HCT116 (cell line): ENCODE measurements around the gene SNAPC2. TPM values are rescaled to one million over a fixed set of nuclear protein-coding genes. Genes with fewer than 3 reads are reported as not detected.

ENCODE experiments used
- ATAC-seq: fragments of 200-7000 bp; cut with Tn5 transposase; 2 replicates; pipeline ENCODE4 v1.9.1; 2020; ENCODE audit warnings: mild to moderate bottlenecking, moderate library complexity
- BruUV-seq: library from RNA; stranded (reverse); fragments of 400-500 nt; replicated peaks from 2 replicates; lab custom pipeline; 2021; lab: Mats Ljungman, UMichigan
- CTCF ChIA-PET: fragments of 300-600 bp; sonication (Branson Sonifier 250); formaldehyde crosslinking; loops from one replicate; lab custom pipeline; 2021; ENCODE audit warnings: antibody characterized with exemption; lab: Charles Lee
- POLR2A ChIA-PET: fragments of 300-600, 350-600 bp; sonication (Branson Sonifier 250); formaldehyde crosslinking; loops from one replicate; lab custom pipeline; 2021; ENCODE audit warnings: antibody characterized with exemption; lab: Charles Lee
- RAD21 ChIA-PET, 2 experiments: fragments of 300-600 bp; sonication (Branson Sonifier 250); formaldehyde crosslinking; loops; one replicate each; lab custom pipeline; 2023; ENCODE audit warnings: low total read pairs in 2 of 2; ENCODE audit not compliant: uncharacterized antibody in 2 of 2, unreplicated experiment in 2 of 2, low non-redundant PET in 1 of 2; lab: Charles Lee
- DNase-seq: peaks from one replicate; pipeline ENCODE4 v3.0.0-alpha.2; 2010; ENCODE audit warnings: low read depth, low spot score
- H2AFZ ChIP-seq: fragments of 200-600 bp; shearing (Covaris generic), sonication (generic); 2 replicates; pipeline ENCODE4 v1.6.1; 2017; ENCODE audit warnings: low read depth, mixed run types, mixed read lengths, antibody characterized with exemption, low read length; ENCODE audit not compliant: poor library complexity, severe bottlenecking
- H3K27ac ChIP-seq: 2 replicates; pipeline ENCODE4 v1.5.1; 2012; ENCODE audit warnings: low read depth, low read length
- H3K27me3 ChIP-seq: fragments of 200-600 bp; sonication (generic); 2 replicates; pipeline ENCODE4 v1.6.1; 2016; ENCODE audit warnings: mixed run types, low read length, mixed read lengths; ENCODE audit not compliant: insufficient read depth
- H3K36me3 ChIP-seq, 2 experiments: fragments of 200-500 bp in 1 of 2; fragments of 200-600 bp in 1 of 2; sonication (Bioruptor generic) in 1 of 2; sonication (generic) in 1 of 2; 2 replicates each; pipeline versions ENCODE4 v1.5.1 to v1.6.1; 2014 to 2016; ENCODE audit warnings: low read length in 2 of 2, inconsistent platforms in 1 of 2, mixed read lengths in 1 of 2, mixed run types in 1 of 2; ENCODE audit not compliant: insufficient read depth in 2 of 2, control insufficient read depth in 1 of 2
- H3K4me1 ChIP-seq, 2 experiments: fragments of 200-600 bp in 1 of 2; sonication (generic) in 1 of 2; 2 replicates each; pipeline versions ENCODE4 v1.5.1 to v1.6.1; 2012 to 2017; ENCODE audit warnings: low read length in 2 of 2, inconsistent platforms in 1 of 2, mild to moderate bottlenecking in 1 of 2, mixed read lengths in 1 of 2, mixed run types in 1 of 2, moderate library complexity in 1 of 2; ENCODE audit not compliant: insufficient read depth in 2 of 2, control insufficient read depth in 1 of 2
- H3K4me2 ChIP-seq: fragments of 200-600 bp; sonication (generic); 2 replicates; pipeline ENCODE4 v1.6.1; 2017; ENCODE audit warnings: mixed run types, low read length, mixed read lengths
- H3K4me3 ChIP-seq, 2 experiments: fragments of 200-600 bp in 1 of 2; sonication (generic) in 1 of 2; replicated peaks in 1 of 2; 2 replicates each; pipeline ENCODE4 v1.5.1; 2011 to 2016; ENCODE audit warnings: low read length in 2 of 2, control low read depth in 1 of 2, low read depth in 1 of 2, mild to moderate bottlenecking in 1 of 2, mixed read lengths in 1 of 2, mixed run types in 1 of 2
- H3K79me2 ChIP-seq: fragments of 200-600 bp; sonication (generic); 2 replicates; pipeline ENCODE4 v1.6.1; 2017; ENCODE audit warnings: mild to moderate bottlenecking, mixed run types, low read length, moderate library complexity, mixed read lengths; ENCODE audit not compliant: insufficient read depth
- H3K9ac ChIP-seq: fragments of 200-600 bp; sonication (generic); 2 replicates; pipeline ENCODE4 v1.6.1; 2016; ENCODE audit warnings: low read length, mixed read lengths
- H3K9me2 ChIP-seq: fragments of 200-600 bp; sonication (generic), shearing (Covaris generic); 2 replicates; pipeline ENCODE4 v1.6.1; 2017; ENCODE audit warnings: mixed run types, mild to moderate bottlenecking, moderate library complexity; ENCODE audit not compliant: insufficient read depth
- H3K9me3 ChIP-seq, 2 experiments: fragments of 200-500 bp in 1 of 2; fragments of 200-600 bp in 1 of 2; sonication (Bioruptor generic) in 1 of 2; sonication (generic) in 1 of 2; 2 replicates each; pipeline ENCODE4 v1.6.1; 2014 to 2017; ENCODE audit warnings: low read length in 2 of 2, mixed read lengths in 2 of 2, inconsistent platforms in 1 of 2, low read depth in 1 of 2, mild to moderate bottlenecking in 1 of 2, mixed run types in 1 of 2, moderate library complexity in 1 of 2; ENCODE audit not compliant: control insufficient read depth in 1 of 2, insufficient read depth in 1 of 2
- H4K20me1 ChIP-seq: fragments of 200-600 bp; sonication (generic), shearing (Covaris generic); 2 replicates; pipeline ENCODE4 v1.6.1; 2017; ENCODE audit warnings: mixed run types, mild to moderate bottlenecking, moderate library complexity; ENCODE audit not compliant: insufficient read depth
- ATF3 ChIP-seq: IDR thresholded peaks from 2 replicates; pipeline ENCODE4 v1.6.1; 2012
- CEBPB ChIP-seq: IDR thresholded peaks from 2 replicates; pipeline ENCODE4 v1.6.1; 2012; ENCODE audit warnings: low read depth
- EGR1 ChIP-seq: IDR thresholded peaks from 2 replicates; pipeline ENCODE4 v1.6.1; 2012; ENCODE audit warnings: low read depth
- EZH2 ChIP-seq: fragments of 200-600 bp; sonication (generic); IDR thresholded peaks from 2 replicates; pipeline ENCODE4 v1.6.1; 2017; ENCODE audit warnings: antibody characterized with exemption, mixed run types
- EZH2phosphoT487 ChIP-seq: fragments of 200-600 bp; IDR thresholded peaks from 2 replicates; pipeline ENCODE4 v1.6.1; 2018; ENCODE audit warnings: antibody characterized with exemption, borderline replicate concordance
- FOSL1 ChIP-seq: IDR thresholded peaks from 2 replicates; pipeline ENCODE4 v1.6.1; 2012; ENCODE audit warnings: low read depth
- JUND ChIP-seq: IDR thresholded peaks from 2 replicates; pipeline ENCODE4 v1.6.1; 2012
- MAX ChIP-seq: IDR thresholded peaks from 2 replicates; pipeline ENCODE4 v1.6.1; 2012
- POLR2A ChIP-seq: IDR thresholded peaks from 2 replicates; pipeline ENCODE4 v1.7.0; 2011; ENCODE audit warnings: borderline replicate concordance; ENCODE audit not compliant: insufficient read depth, insufficient read length; ENCODE audit errors: extremely low read depth
- RAD21 ChIP-seq: IDR thresholded peaks from 2 replicates; pipeline ENCODE4 v1.6.1; 2012; ENCODE audit warnings: low read depth, mild to moderate bottlenecking
- REST ChIP-seq: IDR thresholded peaks from 2 replicates; pipeline ENCODE4 v1.6.1; 2012; ENCODE audit warnings: low read depth
- SIN3A ChIP-seq: IDR thresholded peaks from 2 replicates; pipeline ENCODE4 v1.6.1; 2012; ENCODE audit warnings: low read depth
- SP1 ChIP-seq: IDR thresholded peaks from 2 replicates; pipeline ENCODE4 v1.6.1; 2012; ENCODE audit warnings: low read depth
- SRF ChIP-seq: IDR thresholded peaks from 2 replicates; pipeline ENCODE4 v1.6.1; 2012; ENCODE audit warnings: low read depth
- TCF7L2 ChIP-seq: IDR thresholded peaks from 2 replicates; pipeline ENCODE4 v1.7.0; 2011; ENCODE audit warnings: borderline replicate concordance, inconsistent platforms; ENCODE audit not compliant: insufficient read depth, insufficient read length; ENCODE audit errors: extremely low read depth
- YY1 ChIP-seq: IDR thresholded peaks from 2 replicates; pipeline ENCODE4 v1.6.1; 2011; ENCODE audit warnings: low read length, low read depth, moderate library complexity, mild to moderate bottlenecking; ENCODE audit not compliant: insufficient replicate concordance; ENCODE audit errors: extremely low read depth
- ZBTB33 ChIP-seq: IDR thresholded peaks from 2 replicates; pipeline ENCODE4 v1.6.1; 2011; ENCODE audit warnings: mild to moderate bottlenecking, low read length, moderate library complexity; ENCODE audit not compliant: insufficient replicate concordance; ENCODE audit errors: extremely low read depth
- ZFX ChIP-seq: fragments of 450-650 bp; IDR thresholded peaks from 2 replicates; pipeline ENCODE4 v1.6.1; 2017
- ZNF274 ChIP-seq: fragments of 200-500 bp; sonication (Bioruptor generic); IDR thresholded peaks from 2 replicates; pipeline ENCODE4 v1.6.1; 2014; ENCODE audit warnings: mild to moderate bottlenecking, low read depth, low read length, inconsistent platforms
- intact Hi-C: fragments of 100-400 bp; cut with micrococcal nuclease; formaldehyde crosslinking; loops from 2 replicates; pipeline ENCODE4 v1.10.0; 2022
- total RNA-seq: library from RNA; stranded (reverse); gene quantifications from one replicate; pipeline ENCODE4 v1.2.1, GENCODE V29; 2021; ENCODE audit not compliant: unreplicated experiment

Gene SNAPC2
- total RNA-seq, 1 experiment from 2014 or later = 42.9 TPM

GRCh38 chr19:7926727-7927604, 6.8 kb downstream of the SNAPC2 start:
- intact Hi-C loops = no loop called here
- no peak overlapping the region for H3K4me3 ChIP-seq
- DNase-seq (no peak), ATAC-seq (no peak)
- ChIA-PET RAD21 (no interaction called here), CTCF (interaction anchor here (0.7 kb wide), 1 partner anchor 57 kb away, joined by 3 read pairs; no protein-coding TSS in a partner anchor), POLR2A (interaction anchor here (1.3 kb wide), 1 partner anchor 17 kb away, joined by 4 read pairs; the partner anchor contains the start of gene TIMM44)
- peaks cover 22 to 52% of the 10 kb centered on the region in 2 experiments for H3K4me1 ChIP-seq
- BruUV-seq = no TSS peak
- H3K9me3 ChIP-seq = no peaks in the 10 kb centered on the region
- H3K9ac ChIP-seq = peak overlapping the region; percentile 46; the same call in 1 of the 2 replicates
- H3K9me2 ChIP-seq = no peaks in the 10 kb centered on the region
- no peaks in the 10 kb centered on the region for H3K27me3 ChIP-seq
- TF ChIP-seq FOSL1 (no peak), ZBTB33 (no peak), ZNF274 (no peak), MAX (no peak), SRF (no peak), TCF7L2 (no peak), JUND (no peak), EZH2phosphoT487 (no peak), ZFX (no peak), ATF3 (no peak), SIN3A (no peak), EGR1 (no peak), CEBPB (no peak), SP1 (no peak), POLR2A (no peak), RAD21 (no peak), YY1 (no peak), REST (no peak), EZH2 (no peak)
- H4K20me1 ChIP-seq = no peaks in the 10 kb centered on the region
- H3K27ac ChIP-seq = peak overlapping the region; percentile 49; the same call in 1 of the 2 replicates
- no peaks in the 10 kb centered on the region for H3K79me2 ChIP-seq
- no peak overlapping the region for H2AFZ ChIP-seq
- peaks cover 8 to 17% of the 10 kb centered on the region in 2 experiments for H3K36me3 ChIP-seq
- H3K4me2 ChIP-seq = peak overlapping the region; percentile 90
